ENCODE measurements around the gene RBPMS2. TPM values are rescaled to one million over a fixed set of nuclear protein-coding genes. Genes with fewer than 3 reads are reported as not detected.
"Not testable (repeated sequence)": the region's sequence is repeated elsewhere in the genome, so short reads cannot be mapped to it uniquely, and the experiment has no call there.

RBPMS2 gene
- total and polyA plus RNA-seq, 2 of the 8 experiments (the other 6 are each of a cell fraction or from before 2014, with no cell fraction given), result 55.8 to 238 TPM

DNA sequence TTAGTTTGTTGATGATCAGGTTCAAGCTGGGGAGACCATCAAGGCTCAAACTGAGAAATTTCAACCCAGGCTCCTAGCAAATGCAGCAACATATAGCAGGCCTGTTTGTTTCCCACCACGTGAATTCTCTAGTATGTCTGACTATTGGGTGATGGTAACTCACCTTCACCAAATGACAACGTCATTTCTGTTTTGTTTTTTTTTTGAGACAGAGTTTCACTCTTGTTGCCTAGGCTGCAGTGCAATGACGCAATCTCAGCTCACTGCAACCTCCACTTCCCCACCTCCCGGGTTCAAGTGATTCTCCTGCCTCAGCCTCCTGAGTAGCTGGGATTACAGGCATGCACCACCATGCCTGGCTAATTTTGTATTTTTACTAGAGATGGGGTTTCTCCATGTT is 39.6 kb upstream of the RBPMS2 start:
- not testable (repeated sequence) for H4K20me1 ChIP-seq (replicated peaks in 1 of 2; ENCODE audit: control insufficient read depth in 1 of 2, insufficient read depth in 2 of 2, low read length in 2 of 2); H4K91ac ChIP-seq (replicated peaks; ENCODE audit: insufficient read length, low read length); FAIRE-seq; H2AK5ac ChIP-seq (ENCODE audit: low read depth, low read length); H3K4ac ChIP-seq (replicated peaks; ENCODE audit: insufficient read length, low read depth, low read length); DNase-seq (ENCODE audit: low read depth in 1 of 2, low spot score in 2 of 2); H3K18ac ChIP-seq (ENCODE audit: extremely low read depth, low read length); H3K4me3 ChIP-seq (ENCODE audit: extremely low read depth in 1 of 4, insufficient read depth in 2 of 4, low read depth in 3 of 4, low read length in 4 of 4); H3K56ac ChIP-seq (replicated peaks; ENCODE audit: insufficient read length, low read depth, low read length); H4K5ac ChIP-seq (ENCODE audit: insufficient read length, low read depth, low read length); H2BK15ac ChIP-seq (ENCODE audit: low read length); H3K23ac ChIP-seq (ENCODE audit: insufficient read length); H2BK5ac ChIP-seq (ENCODE audit: low read depth, low read length); H4K8ac ChIP-seq (ENCODE audit: extremely low read depth, insufficient read depth, low read length); H3K14ac ChIP-seq (ENCODE audit: insufficient read length); H2BK20ac ChIP-seq (ENCODE audit: low read length); H3K9me3 ChIP-seq (ENCODE audit: insufficient read depth in 2 of 2, low read depth in 1 of 2, low read length in 1 of 2); H3K9ac ChIP-seq (replicated peaks in 1 of 4; ENCODE audit: extremely low read depth in 1 of 4, low read depth in 3 of 4, low read length in 3 of 4); H2BK120ac ChIP-seq (replicated peaks; ENCODE audit: low read depth, low read length); H3K27me3 ChIP-seq (replicated peaks in 1 of 4; ENCODE audit: control insufficient read depth in 3 of 4, extremely low read depth in 1 of 4, insufficient read depth in 3 of 4, low read length in 3 of 4); H3K79me2 ChIP-seq (ENCODE audit: control insufficient read depth in 1 of 2, insufficient read depth in 2 of 2, low read length in 2 of 2); H2AFZ ChIP-seq (ENCODE audit: low read length); H2BK12ac ChIP-seq (ENCODE audit: low read depth, low read length); H3K4me2 ChIP-seq (ENCODE audit: insufficient read depth in 1 of 2, low read depth in 2 of 2, low read length in 2 of 2); H3K27ac ChIP-seq (ENCODE audit: low read depth, low read length); H3K23me2 ChIP-seq (ENCODE audit: low read depth, low read length); H3K79me1 ChIP-seq (ENCODE audit: low read depth, low read length)
- Histone ChIP-seq H3K36me3 (ENCODE audit: control insufficient read depth in 2 of 4, insufficient read depth in 4 of 4, low read length in 3 of 4) (peaks cover 13 to 36% (median 29%) of the 10 kb centered on the region in 4 experiments), H3K4me1 (replicated peaks in 1 of 4; ENCODE audit: control insufficient read depth in 3 of 4, insufficient read depth in 4 of 4, low read length in 3 of 4) (peaks cover 17 to 24% (median 18%) of the 10 kb centered on the region in 4 experiments)
- ChIA-PET CTCF (ENCODE audit: partially characterized antibody) (interaction anchor here (0.8 to 25.0 kb wide), 11 partner anchors 9 to 194 kb away, joined by 3 to 883 read pairs (median 4); no protein-coding TSS in a partner anchor), POLR2A (ENCODE audit: partially characterized antibody) (interaction anchor here (0.6 to 24.9 kb wide), 18 partner anchors 2 to 547 kb away, joined by 3 to 748 read pairs (median 5); partner anchors contain the start of genes PIF1, PLEKHO2 and RBPMS2)
- 98% methylated on average over 4 of the region's 4 CpGs; no CpG with 5 or more reads in 1 of the 2 experiments for WGBS, 2 experiments (ENCODE audit: extremely low coverage in 1 of 2, insufficient coverage in 1 of 2, insufficient read length in 1 of 2, insufficient replicate concordance in 2 of 2, low coverage in 1 of 2, low lambda C conversion rate in 2 of 2, missing lambda C conversion rate in 1 of 2)
- peak; percentile 77 for TF ChIP-seq CEBPB (IDR thresholded peaks at IDR 0.05; ENCODE audit: low read depth, low read length)

All from H1 (cell line).